Right lobe of liver (tissue), 4 donors: ENCODE data around the gene SOX8.

Experiments
- POLR2A ChIP-seq: fragments of 450-650 bp; IDR thresholded peaks from one replicate; pipeline ENCODE4 v1.6.1; 2017; ENCODE audit warnings: antibody characterized with exemption, mild to moderate bottlenecking
- TF ChIP-seq, protein P1 (sequence below), 4 donors: fragments of 200-600 bp in 3 of 4; fragments of 450-650 bp in 1 of 4; IDR thresholded peaks; one replicate each; pipeline versions ENCODE4 v1.5.1 to v1.8.0; 2016 to 2022; ENCODE audit warnings: antibody characterized with exemption in 4 of 4, mild to moderate bottlenecking in 2 of 4
- donor health status: DM: no; HTN: no; CAD: no.
- donor health status: DM: no; HTN: no; CAD: no.
- donor health status: DM: no; HTN: yes; CAD: no.

DNA sequence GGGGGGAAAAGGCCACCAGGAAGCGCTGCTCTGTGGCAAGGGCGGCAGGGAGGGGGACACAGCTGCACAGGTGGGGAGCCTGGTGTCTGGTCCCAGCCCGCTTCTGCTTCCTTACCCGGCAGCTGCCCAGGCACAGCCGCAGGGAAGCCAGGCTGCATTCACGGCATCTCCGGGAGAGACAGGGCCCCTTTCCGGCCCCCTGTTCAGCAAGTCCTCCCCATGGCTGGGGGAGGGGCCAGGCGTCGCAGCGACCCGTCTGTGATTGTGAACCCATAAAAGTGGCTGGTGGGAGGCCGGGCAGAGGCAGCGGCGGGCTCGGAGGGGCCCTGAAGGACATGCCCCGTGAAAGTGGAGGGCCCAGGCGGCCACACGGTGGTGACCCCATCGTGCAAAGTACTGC is 28.7 kb downstream of the SOX8 start:
- TF ChIP-seq, protein P1, sequence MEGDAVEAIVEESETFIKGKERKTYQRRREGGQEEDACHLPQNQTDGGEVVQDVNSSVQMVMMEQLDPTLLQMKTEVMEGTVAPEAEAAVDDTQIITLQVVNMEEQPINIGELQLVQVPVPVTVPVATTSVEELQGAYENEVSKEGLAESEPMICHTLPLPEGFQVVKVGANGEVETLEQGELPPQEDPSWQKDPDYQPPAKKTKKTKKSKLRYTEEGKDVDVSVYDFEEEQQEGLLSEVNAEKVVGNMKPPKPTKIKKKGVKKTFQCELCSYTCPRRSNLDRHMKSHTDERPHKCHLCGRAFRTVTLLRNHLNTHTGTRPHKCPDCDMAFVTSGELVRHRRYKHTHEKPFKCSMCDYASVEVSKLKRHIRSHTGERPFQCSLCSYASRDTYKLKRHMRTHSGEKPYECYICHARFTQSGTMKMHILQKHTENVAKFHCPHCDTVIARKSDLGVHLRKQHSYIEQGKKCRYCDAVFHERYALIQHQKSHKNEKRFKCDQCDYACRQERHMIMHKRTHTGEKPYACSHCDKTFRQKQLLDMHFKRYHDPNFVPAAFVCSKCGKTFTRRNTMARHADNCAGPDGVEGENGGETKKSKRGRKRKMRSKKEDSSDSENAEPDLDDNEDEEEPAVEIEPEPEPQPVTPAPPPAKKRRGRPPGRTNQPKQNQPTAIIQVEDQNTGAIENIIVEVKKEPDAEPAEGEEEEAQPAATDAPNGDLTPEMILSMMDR (IDR thresholded peaks at IDR 0.05) = no peak
- no peak for TF ChIP-seq POLR2A
